ENCODE results near the gene ABCA13. TPM values are rescaled to one million over a fixed set of nuclear protein-coding genes. Genes with fewer than 3 reads are reported as not detected.

ABCA13 gene
- total and polyA plus RNA-seq, 2 donors (not counting 3 experiments of a cell fraction or from before 2014, with no cell fraction given) = 0.01 to 0.11 TPM

DNA sequence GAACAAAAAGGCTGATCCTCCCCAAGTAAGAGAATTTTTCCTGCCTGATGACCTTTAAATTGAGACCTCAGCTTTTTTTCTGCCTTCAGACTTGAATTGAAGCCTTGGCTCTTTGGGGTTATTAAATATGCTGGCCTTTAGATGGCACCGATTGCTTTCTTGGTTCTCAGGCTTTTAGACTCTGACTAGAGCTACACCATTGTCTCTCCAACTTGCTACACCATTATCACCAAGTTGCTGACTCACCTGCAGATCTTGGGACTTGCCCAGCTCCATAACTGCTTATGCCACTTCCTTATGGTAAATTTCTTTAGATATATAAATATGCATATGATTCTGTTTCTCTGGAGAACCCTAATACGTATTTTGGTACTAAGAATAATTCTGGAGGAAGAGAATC is 3.1 kb upstream of the ABCA13 start:
- Histone ChIP-seq H3K4me3 (replicated peaks in 1 of 3; ENCODE audit: insufficient read depth in 1 of 3, low read depth in 1 of 3, low read length in 3 of 3) (no peak overlapping the region), H3K27me3 (ENCODE audit: control insufficient read depth in 2 of 2, insufficient read depth in 2 of 2, low read length in 2 of 2) (no peaks in the 10 kb centered on the region), H4K20me1 (replicated peaks; ENCODE audit: control insufficient read depth, extremely low read depth, insufficient read depth, low read length) (no peaks in the 10 kb centered on the region), H3K4me2 (ENCODE audit: insufficient read depth, low read length) (no peak overlapping the region), H3K9ac (replicated peaks; ENCODE audit: extremely low read depth, insufficient read depth, low read length) (no peak overlapping the region), H3K79me2 (ENCODE audit: control insufficient read depth, insufficient read depth, low read length) (no peaks in the 10 kb centered on the region), H3K27ac (ENCODE audit: insufficient read depth, low read depth, low read length) (no peak overlapping the region), H3K9me1 (replicated peaks; ENCODE audit: control insufficient read depth, extremely low read depth, insufficient read depth, low read length) (no peaks in the 10 kb centered on the region), H3K36me3 (ENCODE audit: control insufficient read depth in 2 of 2, extremely low read depth in 1 of 2, insufficient read depth in 2 of 2, low read length in 2 of 2) (no peaks in the 10 kb centered on the region), H3K4me1 (ENCODE audit: control insufficient read depth, extremely low read depth, insufficient read depth, low read length) (peaks cover 4% of the 10 kb centered on the region), H3K9me3 (replicated peaks; ENCODE audit: control insufficient read depth, insufficient read depth, low read length) (no peaks in the 10 kb centered on the region), H2AFZ (ENCODE audit: low read depth, low read length) (no peak overlapping the region)
- FAIRE-seq = peak; percentile 85
- ChIA-PET CTCF (interaction anchor here (0.6 to 1.1 kb wide), 9 partner anchors 9 to 177 kb away, joined by 3 to 14 read pairs (median 4); no protein-coding TSS in a partner anchor), POLR2A (no interaction called here)
- no TSS peak for BruUV-seq (replicated peaks)
- intact Hi-C loops (cut with micrococcal nuclease) (loop anchor here (1.0 kb wide), 1 partner anchor 131 kb away; no protein-coding TSS in a partner anchor), dilution Hi-C loops (cut with MboI; ENCODE audit: extremely low pct_ligation_motif_present, low sequenced_read_pairs) (no loop called here)
- TF ChIP-seq FOS (IDR thresholded peaks at IDR 0.05; ENCODE audit: borderline replicate concordance, insufficient read depth, low read length) (peak; percentile 55), JUN (IDR thresholded peaks at IDR 0.05; ENCODE audit: borderline replicate concordance, insufficient read depth, insufficient read length, low read depth) (peak; percentile 6), EZH2 (IDR thresholded peaks at IDR 0.05; ENCODE audit: borderline replicate concordance, low read depth, low read length, severe bottlenecking) (no peak)
- TF ChIP-seq, protein P1, sequence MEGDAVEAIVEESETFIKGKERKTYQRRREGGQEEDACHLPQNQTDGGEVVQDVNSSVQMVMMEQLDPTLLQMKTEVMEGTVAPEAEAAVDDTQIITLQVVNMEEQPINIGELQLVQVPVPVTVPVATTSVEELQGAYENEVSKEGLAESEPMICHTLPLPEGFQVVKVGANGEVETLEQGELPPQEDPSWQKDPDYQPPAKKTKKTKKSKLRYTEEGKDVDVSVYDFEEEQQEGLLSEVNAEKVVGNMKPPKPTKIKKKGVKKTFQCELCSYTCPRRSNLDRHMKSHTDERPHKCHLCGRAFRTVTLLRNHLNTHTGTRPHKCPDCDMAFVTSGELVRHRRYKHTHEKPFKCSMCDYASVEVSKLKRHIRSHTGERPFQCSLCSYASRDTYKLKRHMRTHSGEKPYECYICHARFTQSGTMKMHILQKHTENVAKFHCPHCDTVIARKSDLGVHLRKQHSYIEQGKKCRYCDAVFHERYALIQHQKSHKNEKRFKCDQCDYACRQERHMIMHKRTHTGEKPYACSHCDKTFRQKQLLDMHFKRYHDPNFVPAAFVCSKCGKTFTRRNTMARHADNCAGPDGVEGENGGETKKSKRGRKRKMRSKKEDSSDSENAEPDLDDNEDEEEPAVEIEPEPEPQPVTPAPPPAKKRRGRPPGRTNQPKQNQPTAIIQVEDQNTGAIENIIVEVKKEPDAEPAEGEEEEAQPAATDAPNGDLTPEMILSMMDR (IDR thresholded peaks at IDR 0.05; ENCODE audit: extremely low read depth in 1 of 2, insufficient read depth in 1 of 2, low read depth in 1 of 2, low read length in 2 of 2) = peak; percentile 18 to 31
- peak; percentile 82 for DNase-seq (ENCODE audit: low read depth, low spot score)

DNA sequence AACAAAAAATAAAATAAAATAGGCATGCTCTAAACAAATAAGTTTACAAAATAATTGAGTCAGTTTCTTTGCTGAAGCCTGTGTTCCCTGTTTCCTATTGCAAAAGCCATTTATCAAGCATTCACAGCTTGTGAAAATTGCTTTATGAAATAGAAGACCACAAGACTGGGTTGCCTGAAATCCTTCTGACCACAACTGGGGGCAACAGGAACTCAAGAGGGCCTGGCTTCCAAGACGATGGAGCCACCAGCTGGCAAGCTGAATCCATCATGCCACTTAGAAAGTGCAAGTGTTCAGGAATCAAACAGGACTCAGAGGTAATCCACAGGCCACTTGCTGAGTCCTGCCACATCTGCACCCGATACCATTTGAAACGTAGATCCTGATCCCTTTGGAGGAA is 752 bp upstream of the ABCA13 start:
- H3K9me1 ChIP-seq (replicated peaks; ENCODE audit: control insufficient read depth, extremely low read depth, insufficient read depth, low read length) = no peaks in the 10 kb centered on the region
- intact Hi-C loops (cut with micrococcal nuclease) (no loop called here), dilution Hi-C loops (cut with MboI; ENCODE audit: extremely low pct_ligation_motif_present, low sequenced_read_pairs) (no loop called here)
- no TSS peak for BruUV-seq (replicated peaks)
- no peak overlapping the region for H3K4me3 ChIP-seq (replicated peaks in 1 of 3; ENCODE audit: insufficient read depth in 1 of 3, low read depth in 1 of 3, low read length in 3 of 3)
- FAIRE-seq = no peak
- H3K27ac ChIP-seq (ENCODE audit: insufficient read depth, low read depth, low read length) = no peak overlapping the region
- H3K27me3 ChIP-seq (ENCODE audit: control insufficient read depth in 2 of 2, insufficient read depth in 2 of 2, low read length in 2 of 2) = no peaks in the 10 kb centered on the region
- H2AFZ ChIP-seq (ENCODE audit: low read depth, low read length) = no peak overlapping the region
- H4K20me1 ChIP-seq (replicated peaks; ENCODE audit: control insufficient read depth, extremely low read depth, insufficient read depth, low read length) = no peaks in the 10 kb centered on the region
- DNase-seq (ENCODE audit: low read depth, low spot score) = no peak
- H3K4me2 ChIP-seq (ENCODE audit: insufficient read depth, low read length) = no peak overlapping the region
- no peak overlapping the region for H3K9ac ChIP-seq (replicated peaks; ENCODE audit: extremely low read depth, insufficient read depth, low read length)
- no peaks in the 10 kb centered on the region for H3K36me3 ChIP-seq (ENCODE audit: control insufficient read depth in 2 of 2, extremely low read depth in 1 of 2, insufficient read depth in 2 of 2, low read length in 2 of 2)
- CTCF ChIA-PET = no interaction called here
- POLR2A ChIA-PET = no interaction called here
- no peaks in the 10 kb centered on the region for H3K79me2 ChIP-seq (ENCODE audit: control insufficient read depth, insufficient read depth, low read length)
- no peaks in the 10 kb centered on the region for H3K9me3 ChIP-seq (replicated peaks; ENCODE audit: control insufficient read depth, insufficient read depth, low read length)
- TF ChIP-seq GATA2 (IDR thresholded peaks at IDR 0.05; ENCODE audit: insufficient read depth, insufficient read length, low read depth, low read length) (no peak), FOS (IDR thresholded peaks at IDR 0.05; ENCODE audit: borderline replicate concordance, insufficient read depth, low read length) (no peak), MYC (IDR thresholded peaks at IDR 0.05; ENCODE audit: low read depth, low read length) (no peak), POLR2AphosphoS5 (IDR thresholded peaks at IDR 0.05; ENCODE audit: insufficient read depth, low read depth, low read length) (no peak), POLR2A (IDR thresholded peaks at IDR 0.05; ENCODE audit: low read depth, low read length) (no peak)
- TF ChIP-seq, protein P2, sequence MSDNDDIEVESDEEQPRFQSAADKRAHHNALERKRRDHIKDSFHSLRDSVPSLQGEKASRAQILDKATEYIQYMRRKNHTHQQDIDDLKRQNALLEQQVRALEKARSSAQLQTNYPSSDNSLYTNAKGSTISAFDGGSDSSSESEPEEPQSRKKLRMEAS (IDR thresholded peaks at IDR 0.05; ENCODE audit: insufficient read depth, insufficient read length) = no peak
- H3K4me1 ChIP-seq (ENCODE audit: control insufficient read depth, extremely low read depth, insufficient read depth, low read length) = peaks cover 20% of the 10 kb centered on the region
